ENCODE data around the gene SPTB.

Gene SPTB

GRCh38 chr14:64864258-64864657 lies 15.4 kb downstream of the SPTB start:
- H3K4me3 ChIP-seq (ENCODE audit: insufficient read depth, low read length, poor library complexity, severe bottlenecking), result no peak overlapping the region
- no peaks in the 10 kb centered on the region for H3K27me3 ChIP-seq (ENCODE audit: low read length)
- no peaks in the 10 kb centered on the region for H3F3A ChIP-seq (ENCODE audit: insufficient read depth)
- H3K27ac ChIP-seq (ENCODE audit: low read depth, low read length), result no peak overlapping the region
- no peaks in the 10 kb centered on the region for H3K36me3 ChIP-seq (ENCODE audit: low read length)
- H3K9ac ChIP-seq (ENCODE audit: low read length), result no peak overlapping the region
- no peaks in the 10 kb centered on the region for H3K9me3 ChIP-seq (ENCODE audit: insufficient read depth, low read length)
- H3K79me2 ChIP-seq (ENCODE audit: insufficient read depth, low read length), result no peaks in the 10 kb centered on the region
- H3K4me2 ChIP-seq (ENCODE audit: low read depth, low read length, poor library complexity, severe bottlenecking), result no peak overlapping the region
- H3K9me2 ChIP-seq (replicated peaks; ENCODE audit: insufficient read depth, low read length), result no peaks in the 10 kb centered on the region
- TF ChIP-seq EZH2phosphoT487 (conservative IDR thresholded peaks at IDR 0.05; ENCODE audit: low read length), result no peak
- no peaks in the 10 kb centered on the region for H4K20me1 ChIP-seq (ENCODE audit: low read depth, low read length)
- no peak overlapping the region for H2AFZ ChIP-seq (ENCODE audit: low read depth, low read length, severe bottlenecking)

GRCh38 chr14:64861916-64862315 lies 17.8 kb downstream of the SPTB start:
- Histone ChIP-seq H3K9me3 (ENCODE audit: insufficient read depth, low read length) (no peaks in the 10 kb centered on the region), H3K4me2 (ENCODE audit: low read depth, low read length, poor library complexity, severe bottlenecking) (no peak overlapping the region), H3K9ac (ENCODE audit: low read length) (no peak overlapping the region), H3K27ac (ENCODE audit: low read depth, low read length) (no peak overlapping the region), H3K9me2 (replicated peaks; ENCODE audit: insufficient read depth, low read length) (no peaks in the 10 kb centered on the region), H3K27me3 (ENCODE audit: low read length) (no peaks in the 10 kb centered on the region), H3F3A (ENCODE audit: insufficient read depth) (no peaks in the 10 kb centered on the region), H3K79me2 (ENCODE audit: insufficient read depth, low read length) (no peaks in the 10 kb centered on the region), H4K20me1 (ENCODE audit: low read depth, low read length) (no peaks in the 10 kb centered on the region), H3K4me3 (ENCODE audit: insufficient read depth, low read length, poor library complexity, severe bottlenecking) (no peak overlapping the region), H2AFZ (ENCODE audit: low read depth, low read length, severe bottlenecking) (no peak overlapping the region), H3K36me3 (ENCODE audit: low read length) (no peaks in the 10 kb centered on the region)
- TF ChIP-seq, protein P1, sequence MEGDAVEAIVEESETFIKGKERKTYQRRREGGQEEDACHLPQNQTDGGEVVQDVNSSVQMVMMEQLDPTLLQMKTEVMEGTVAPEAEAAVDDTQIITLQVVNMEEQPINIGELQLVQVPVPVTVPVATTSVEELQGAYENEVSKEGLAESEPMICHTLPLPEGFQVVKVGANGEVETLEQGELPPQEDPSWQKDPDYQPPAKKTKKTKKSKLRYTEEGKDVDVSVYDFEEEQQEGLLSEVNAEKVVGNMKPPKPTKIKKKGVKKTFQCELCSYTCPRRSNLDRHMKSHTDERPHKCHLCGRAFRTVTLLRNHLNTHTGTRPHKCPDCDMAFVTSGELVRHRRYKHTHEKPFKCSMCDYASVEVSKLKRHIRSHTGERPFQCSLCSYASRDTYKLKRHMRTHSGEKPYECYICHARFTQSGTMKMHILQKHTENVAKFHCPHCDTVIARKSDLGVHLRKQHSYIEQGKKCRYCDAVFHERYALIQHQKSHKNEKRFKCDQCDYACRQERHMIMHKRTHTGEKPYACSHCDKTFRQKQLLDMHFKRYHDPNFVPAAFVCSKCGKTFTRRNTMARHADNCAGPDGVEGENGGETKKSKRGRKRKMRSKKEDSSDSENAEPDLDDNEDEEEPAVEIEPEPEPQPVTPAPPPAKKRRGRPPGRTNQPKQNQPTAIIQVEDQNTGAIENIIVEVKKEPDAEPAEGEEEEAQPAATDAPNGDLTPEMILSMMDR (IDR thresholded peaks at IDR 0.05; ENCODE audit: insufficient read depth, low read length, poor library complexity, severe bottlenecking), result no peak

GRCh38 chr14:64860039-64860438 lies 19.7 kb downstream of the SPTB start:
- H3K79me2 ChIP-seq (ENCODE audit: insufficient read depth, low read length), result no peaks in the 10 kb centered on the region
- H3K4me3 ChIP-seq (ENCODE audit: insufficient read depth, low read length, poor library complexity, severe bottlenecking), result no peak overlapping the region
- TF ChIP-seq, protein P1 (IDR thresholded peaks at IDR 0.05; ENCODE audit: insufficient read depth, low read length, poor library complexity, severe bottlenecking), result no peak
- no peak for TF ChIP-seq EZH2phosphoT487 (conservative IDR thresholded peaks at IDR 0.05; ENCODE audit: low read length)
- no peaks in the 10 kb centered on the region for H3K9me3 ChIP-seq (ENCODE audit: insufficient read depth, low read length)
- no peaks in the 10 kb centered on the region for H4K20me1 ChIP-seq (ENCODE audit: low read depth, low read length)
- H3K27me3 ChIP-seq (ENCODE audit: low read length), result no peaks in the 10 kb centered on the region
- no peaks in the 10 kb centered on the region for H3F3A ChIP-seq (ENCODE audit: insufficient read depth)
- no peak overlapping the region for H3K9ac ChIP-seq (ENCODE audit: low read length)
- no peaks in the 10 kb centered on the region for H3K9me2 ChIP-seq (replicated peaks; ENCODE audit: insufficient read depth, low read length)
- no peak overlapping the region for H3K4me2 ChIP-seq (ENCODE audit: low read depth, low read length, poor library complexity, severe bottlenecking)
- H2AFZ ChIP-seq (ENCODE audit: low read depth, low read length, severe bottlenecking), result no peak overlapping the region
- no peaks in the 10 kb centered on the region for H3K36me3 ChIP-seq (ENCODE audit: low read length)
- no peak overlapping the region for H3K27ac ChIP-seq (ENCODE audit: low read depth, low read length)

- no peak overlapping the region for H2AFZ ChIP-seq (ENCODE audit: low read depth, low read length, severe bottlenecking)
- H3K4me3 ChIP-seq (ENCODE audit: insufficient read depth, low read length, poor library complexity, severe bottlenecking), result no peak overlapping the region
- no peaks in the 10 kb centered on the region for H3K9me3 ChIP-seq (ENCODE audit: insufficient read depth, low read length)
- H3K9me2 ChIP-seq (replicated peaks; ENCODE audit: insufficient read depth, low read length), result no peaks in the 10 kb centered on the region
- TF ChIP-seq, protein P1 (IDR thresholded peaks at IDR 0.05; ENCODE audit: insufficient read depth, low read length, poor library complexity, severe bottlenecking), result no peak
- TF ChIP-seq EZH2phosphoT487 (conservative IDR thresholded peaks at IDR 0.05; ENCODE audit: low read length), result no peak
- H3K36me3 ChIP-seq (ENCODE audit: low read length), result no peaks in the 10 kb centered on the region
- H3F3A ChIP-seq (ENCODE audit: insufficient read depth), result no peaks in the 10 kb centered on the region
- H3K9ac ChIP-seq (ENCODE audit: low read length), result no peak overlapping the region
- no peaks in the 10 kb centered on the region for H3K27me3 ChIP-seq (ENCODE audit: low read length)
- no peak overlapping the region for H3K27ac ChIP-seq (ENCODE audit: low read depth, low read length)
- no peaks in the 10 kb centered on the region for H4K20me1 ChIP-seq (ENCODE audit: low read depth, low read length)
- H3K79me2 ChIP-seq (ENCODE audit: insufficient read depth, low read length), result no peaks in the 10 kb centered on the region
- H3K4me2 ChIP-seq (ENCODE audit: low read depth, low read length, poor library complexity, severe bottlenecking), result no peak overlapping the region
Measured at GRCh38 chr14:64857979-64858744, 21.5 kb downstream of the SPTB start.

All from SU-DHL-6 (cell line).